GM21737 (cell line): ENCODE measurements around the gene ANXA2R.
"Not testable (repeated sequence)": the region's sequence is repeated elsewhere in the genome, so short reads cannot be mapped to it uniquely, and the experiment has no call there.

Source experiments
- ATAC-seq: cut with Tn5 transposase; IDR thresholded peaks from one replicate; pipeline ENCODE4 v1.9.1; 2021; ENCODE audit warnings: mild to moderate bottlenecking, moderate library complexity; ENCODE audit not compliant: unreplicated experiment

The ANXA2R gene, protein sequence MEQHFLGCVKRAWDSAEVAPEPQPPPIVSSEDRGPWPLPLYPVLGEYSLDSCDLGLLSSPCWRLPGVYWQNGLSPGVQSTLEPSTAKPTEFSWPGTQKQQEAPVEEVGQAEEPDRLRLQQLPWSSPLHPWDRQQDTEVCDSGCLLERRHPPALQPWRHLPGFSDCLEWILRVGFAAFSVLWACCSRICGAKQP

DNA sequence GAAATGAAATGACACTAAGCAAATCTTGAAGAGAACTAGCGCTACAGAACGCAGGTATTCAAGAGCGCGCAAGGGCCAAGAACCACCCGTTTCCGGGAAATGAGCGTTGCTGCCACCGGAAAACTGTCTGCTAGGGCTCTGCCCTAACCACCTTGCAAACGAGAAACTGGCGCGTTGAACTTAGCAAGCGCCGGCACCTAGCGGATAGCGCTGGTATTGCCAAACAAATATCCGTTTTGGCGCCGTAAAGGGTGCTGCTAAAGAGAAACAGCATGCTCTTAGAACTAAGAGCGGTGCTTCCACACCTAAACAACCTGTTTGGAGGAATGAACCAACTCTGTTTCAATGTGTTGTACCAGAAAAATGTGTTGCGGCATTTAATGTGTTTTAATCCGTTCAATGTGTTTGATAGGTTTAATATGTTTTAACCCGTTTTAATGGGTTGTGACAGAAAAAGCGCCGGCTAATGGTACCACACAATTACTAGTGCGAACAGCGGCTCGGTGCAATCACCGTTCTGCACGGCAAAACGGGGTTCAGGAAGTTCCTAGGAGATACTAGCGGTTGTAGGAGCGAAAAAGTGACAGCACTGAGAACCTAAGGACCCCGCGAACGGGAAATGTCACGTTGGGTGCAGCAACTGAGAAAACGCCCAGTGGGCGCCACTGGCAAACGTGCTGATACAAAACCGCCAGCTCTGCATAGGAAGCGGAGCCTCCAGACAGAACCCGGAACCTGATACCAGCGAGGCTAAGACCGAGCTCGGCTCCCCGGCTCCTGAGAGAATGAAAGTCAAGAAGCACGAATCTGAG is at the start of gene ANXA2R:
Gene ANXA2R (minus strand): TSS at position 33 of the 812 bp plus-strand sequence. CDS start 273 bp downstream, outside the sequence.
- peak; percentile 48 for ATAC-seq

DNA sequence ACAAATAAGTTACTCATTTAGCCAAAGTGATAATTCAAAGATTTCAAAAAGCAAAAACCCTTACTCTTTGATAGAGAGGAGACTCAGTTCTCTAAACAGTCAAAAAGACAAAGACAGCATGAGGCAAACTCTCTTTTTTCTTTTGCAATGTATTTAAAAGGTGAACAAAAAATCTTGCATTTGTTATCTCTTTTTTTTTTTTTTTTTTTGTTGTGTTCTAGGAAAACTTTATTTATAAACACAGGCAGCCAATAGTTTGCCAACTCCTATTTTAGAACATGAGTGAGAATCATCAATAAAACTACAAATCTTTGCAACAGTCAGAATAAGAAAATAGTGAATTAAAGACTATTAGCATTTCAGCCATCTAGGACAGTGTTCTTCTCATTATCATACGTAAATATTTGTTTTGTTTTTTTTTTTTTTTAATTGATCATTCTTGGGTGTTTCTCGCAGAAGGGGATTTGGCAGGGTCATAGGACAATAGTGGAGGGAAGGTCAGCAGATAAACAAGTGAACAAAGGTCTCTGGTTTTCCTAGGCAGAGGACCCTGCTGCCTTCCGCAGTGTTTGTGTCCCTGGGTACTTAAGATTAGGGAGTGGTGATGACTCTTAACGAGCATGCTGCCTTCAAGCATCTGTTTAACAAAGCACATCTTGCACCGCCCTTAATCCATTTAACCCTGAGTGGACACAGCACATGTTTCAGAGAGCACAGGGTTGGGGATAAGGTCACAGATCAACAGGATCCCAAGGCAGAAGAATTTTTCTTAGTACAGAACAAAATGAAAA is 46.2 kb upstream of the ANXA2R start:
- ATAC-seq, result not testable (repeated sequence)

DNA sequence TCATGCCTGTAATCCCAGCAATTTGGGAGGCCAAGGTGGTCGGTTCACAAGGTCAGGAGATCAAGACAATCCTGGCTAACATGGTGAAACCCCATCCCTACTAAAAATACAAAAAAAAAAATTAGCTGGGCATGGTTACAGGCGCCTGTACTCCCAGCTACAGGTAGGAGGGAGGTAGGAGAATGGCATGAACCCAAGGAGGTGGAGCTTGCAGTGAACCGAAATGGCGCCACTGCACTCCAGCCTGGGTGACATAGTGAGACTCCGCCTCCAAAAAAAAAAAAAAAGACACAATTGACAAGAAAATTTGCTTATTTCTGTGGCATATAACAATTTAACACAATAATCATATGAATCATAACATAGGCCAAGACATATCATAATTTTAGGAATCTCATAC is 45.3 kb upstream of the ANXA2R start:
- ATAC-seq, result no peak

DNA sequence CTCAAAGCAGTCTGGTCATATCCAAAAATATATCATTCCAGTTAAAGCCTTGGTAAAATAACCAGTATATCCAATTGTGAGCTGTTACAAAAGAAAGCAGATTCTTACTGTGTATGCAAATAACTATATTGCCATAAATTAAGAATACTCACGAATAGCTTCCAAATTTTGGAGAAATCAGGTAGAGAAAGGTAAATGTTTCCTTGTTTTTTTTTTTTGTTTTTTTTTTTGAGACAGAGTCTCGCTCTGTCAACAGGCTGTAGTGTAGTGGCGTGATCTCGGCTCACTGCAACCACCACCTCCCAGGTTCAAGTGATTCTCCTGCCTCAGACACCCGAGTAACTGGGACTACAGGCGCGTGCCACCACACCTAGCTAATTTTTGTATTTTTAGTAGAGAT is 44.3 kb upstream of the ANXA2R start:
- ATAC-seq, result not testable (repeated sequence)

DNA sequence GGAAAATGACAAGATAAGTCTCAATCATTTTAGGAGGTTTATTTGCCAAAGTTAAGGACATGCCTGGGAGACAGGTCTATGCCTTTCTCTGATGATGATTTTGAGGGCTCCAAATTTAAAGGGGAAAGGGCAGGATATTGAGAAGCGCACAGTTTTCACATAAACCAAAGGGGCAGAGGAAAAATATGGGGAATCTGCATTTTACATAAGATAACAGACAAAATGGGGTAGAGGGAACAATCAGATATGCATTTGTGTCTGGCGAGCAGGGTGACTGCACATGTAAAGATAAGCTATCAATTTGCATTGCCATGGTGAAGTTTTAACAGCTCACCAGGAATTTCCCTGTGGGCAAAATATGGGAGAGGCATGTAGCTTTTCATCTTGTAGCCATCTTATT is 41.2 kb upstream of the ANXA2R start:
- not testable (repeated sequence) for ATAC-seq

DNA sequence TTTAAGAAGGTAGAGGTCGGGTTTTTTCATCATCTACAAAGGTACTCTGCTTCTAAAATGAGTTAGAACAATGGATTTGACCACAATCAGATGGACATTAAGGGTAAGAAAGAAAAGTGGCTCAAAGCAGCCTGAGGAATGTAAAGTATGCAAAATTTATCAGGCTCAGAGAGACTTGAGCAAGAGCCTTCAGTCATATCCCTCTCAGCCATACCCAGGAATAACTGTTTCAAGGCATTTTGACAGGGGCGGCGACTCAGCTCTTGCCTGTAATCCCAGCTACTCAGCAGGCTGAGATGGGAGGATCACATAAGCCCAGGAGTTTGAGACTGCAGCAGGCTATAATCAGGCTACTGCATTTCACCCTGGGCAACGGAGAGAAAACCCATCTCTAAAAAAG is 38.8 kb upstream of the ANXA2R start:
- ATAC-seq, result no peak

DNA sequence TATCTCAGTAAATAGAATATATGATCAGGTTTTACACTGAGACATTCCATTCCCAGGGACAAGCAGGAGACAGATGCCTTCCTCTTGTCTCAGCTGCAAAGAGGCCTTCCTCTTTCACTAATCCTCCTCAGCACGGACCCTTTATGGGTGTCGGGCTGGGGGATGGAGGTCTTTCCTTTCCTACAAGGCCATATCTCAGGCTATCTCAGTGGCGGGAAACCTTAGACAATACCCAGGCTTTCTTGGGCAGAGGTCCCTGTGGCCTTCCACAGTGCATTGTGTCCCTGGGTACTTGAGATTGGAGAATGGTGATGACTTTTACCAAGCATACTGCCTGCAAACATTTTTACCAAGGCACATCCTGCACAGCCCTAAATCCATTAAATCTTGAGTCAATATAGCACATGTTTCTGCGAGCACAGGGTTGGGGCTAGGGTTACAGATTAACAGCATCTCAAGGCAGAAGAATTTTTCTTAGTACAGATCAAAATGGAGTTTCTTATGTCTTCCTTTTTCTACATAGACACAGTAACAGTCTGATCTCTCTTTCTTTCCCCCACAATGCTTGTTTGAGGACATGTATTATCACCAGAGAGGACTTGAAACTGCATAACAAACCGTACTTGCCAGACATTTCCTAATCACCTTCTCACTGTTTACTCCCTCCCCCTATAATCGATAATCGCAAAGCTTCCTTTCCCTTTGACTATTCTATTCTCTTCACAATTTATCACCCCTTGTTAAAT is 37.5 kb upstream of the ANXA2R start:
- not testable (repeated sequence) for ATAC-seq

DNA sequence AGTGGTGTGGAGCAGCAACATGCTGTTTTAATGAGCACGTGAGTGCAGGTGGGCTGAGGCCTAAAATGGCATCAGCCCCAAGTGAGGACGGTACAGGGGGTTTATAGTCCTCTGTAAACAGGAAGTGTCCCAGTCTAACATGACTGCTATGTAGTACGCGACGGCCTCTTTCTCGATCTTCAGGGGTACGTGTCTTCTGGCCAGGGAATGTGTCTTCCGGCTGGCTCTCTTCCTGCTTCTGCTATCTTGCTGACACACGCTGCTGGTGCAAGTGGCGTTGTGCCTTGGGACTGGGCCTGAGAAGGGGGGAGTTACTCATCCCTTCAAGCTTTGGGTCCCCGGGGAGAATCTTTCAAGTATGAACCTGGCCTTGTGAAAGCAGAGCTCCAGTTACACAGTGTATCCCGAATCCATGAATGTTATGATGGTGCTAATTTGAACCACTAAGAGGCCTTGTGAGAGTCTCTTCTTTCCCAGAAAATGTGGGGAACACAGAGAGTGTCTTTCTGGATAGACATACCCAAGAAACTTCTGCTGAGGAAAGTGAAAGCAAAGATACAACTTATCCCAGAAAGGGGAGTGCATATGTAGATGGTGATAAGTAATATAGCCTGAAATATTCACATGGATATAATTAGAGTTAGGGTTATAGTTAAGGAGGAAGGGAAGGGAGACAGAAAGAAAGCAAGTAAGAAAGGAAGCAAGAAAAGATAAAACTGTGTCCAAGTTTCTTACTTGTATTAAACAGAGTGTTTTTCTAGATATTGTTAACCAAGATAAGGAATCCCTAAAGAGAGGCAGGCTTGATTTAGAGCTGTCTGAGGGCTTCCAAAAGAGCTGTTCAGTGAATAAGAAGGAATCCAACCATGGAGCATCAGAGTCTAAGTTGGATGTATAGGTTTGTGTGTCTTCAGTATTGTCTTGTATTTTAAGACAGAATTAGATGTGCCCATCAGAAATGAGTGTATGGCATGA is 35.5 kb upstream of the ANXA2R start:
- ATAC-seq, result no peak

DNA sequence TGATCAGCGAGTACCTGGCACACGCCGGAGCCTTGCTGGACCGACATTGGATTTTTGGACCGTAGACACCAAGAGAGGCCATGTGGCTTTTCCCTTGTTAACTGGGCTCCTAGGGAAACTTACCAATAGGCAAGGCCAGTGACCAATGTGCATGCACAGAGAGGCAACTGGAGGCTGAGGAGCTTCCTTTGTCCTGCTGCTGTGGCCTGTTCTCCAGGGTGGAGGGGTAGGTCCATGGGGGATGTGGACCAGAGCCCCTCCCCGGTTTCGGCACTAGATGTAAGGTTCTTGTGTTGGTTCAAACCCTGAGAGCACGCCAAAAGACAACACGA is 34.8 kb upstream of the ANXA2R start:
- no peak for ATAC-seq

DNA sequence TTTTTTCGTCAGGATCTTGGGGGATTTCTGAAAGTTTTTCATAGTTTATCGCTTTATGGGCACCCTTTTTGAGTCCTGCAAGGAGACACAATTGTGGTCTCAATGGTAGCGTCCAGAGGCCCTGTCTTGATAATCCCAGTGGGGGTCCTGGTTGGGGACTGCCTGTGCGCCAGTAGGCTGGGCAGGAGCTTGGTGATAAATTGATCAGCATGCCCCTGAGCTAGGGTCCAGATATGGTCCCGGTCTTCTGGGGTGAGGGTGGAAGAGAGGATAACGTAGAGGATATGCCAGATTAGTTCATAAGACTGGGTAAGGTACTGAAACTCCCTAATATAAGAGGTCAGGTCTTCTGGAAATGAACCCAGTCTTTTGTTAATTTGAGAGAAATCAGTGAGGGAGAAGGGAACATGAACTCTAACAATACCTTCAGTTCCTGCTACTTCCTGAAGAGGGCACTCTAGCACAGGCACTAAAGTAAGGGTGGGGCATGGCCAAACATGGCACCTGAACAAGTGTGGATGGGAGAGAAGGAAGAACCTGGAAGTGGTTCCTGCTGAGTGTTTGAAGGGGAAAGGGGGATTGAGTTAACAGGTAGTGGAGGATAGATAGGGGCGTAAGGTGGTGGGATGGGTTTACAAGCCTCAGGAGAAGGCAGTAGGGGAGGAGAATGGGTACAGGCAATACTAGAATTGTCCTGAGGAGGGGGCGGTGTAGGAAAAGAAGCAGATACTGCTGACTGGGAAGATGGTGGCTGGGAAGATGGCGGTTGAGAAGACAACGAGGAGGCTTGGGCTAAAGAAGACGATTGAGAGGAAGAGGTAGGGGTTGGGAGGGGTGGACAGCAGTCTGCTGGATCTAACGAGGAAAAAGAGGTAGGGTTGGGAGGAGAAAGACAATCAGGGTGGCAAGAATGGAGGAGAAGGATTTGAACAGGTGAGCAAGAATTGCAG is 33.8 kb upstream of the ANXA2R start:
- ATAC-seq, result no peak

DNA sequence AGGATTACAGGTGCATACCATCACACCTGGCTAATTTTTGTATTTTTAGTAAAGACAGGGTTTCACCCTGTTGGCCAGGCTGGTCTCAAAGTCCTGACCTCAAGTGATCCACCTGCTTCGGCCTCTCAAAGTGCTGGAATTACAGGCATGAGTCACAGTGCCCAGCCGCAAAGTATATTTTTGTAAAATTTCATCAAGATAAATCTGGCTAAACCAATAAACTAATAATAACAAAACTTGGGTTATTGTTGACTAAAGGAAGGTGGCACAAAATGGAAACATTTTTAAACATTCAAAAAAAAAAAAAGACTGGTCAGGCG is 29.2 kb upstream of the ANXA2R start:
- ATAC-seq, result not testable (repeated sequence)

DNA sequence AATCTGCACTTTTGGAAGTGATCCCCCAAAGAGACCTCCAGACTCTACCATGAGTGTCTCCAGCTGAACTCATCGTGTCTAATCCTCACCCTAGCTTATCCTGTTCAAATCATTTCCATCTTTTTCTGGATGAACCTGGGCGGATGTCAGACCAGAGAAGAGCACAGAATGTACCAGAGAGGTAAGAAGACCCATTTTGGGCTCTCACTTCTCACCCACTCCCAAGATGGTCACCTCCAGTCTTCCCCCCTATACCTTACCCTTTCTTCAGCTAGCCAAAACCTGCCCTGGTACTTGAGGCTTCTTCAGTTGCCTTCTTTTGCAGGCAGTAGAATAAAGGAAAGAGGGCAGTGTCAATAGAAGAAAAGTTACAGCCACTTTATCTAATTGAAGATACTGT is 27.9 kb upstream of the ANXA2R start:
- ATAC-seq, result no peak

DNA sequence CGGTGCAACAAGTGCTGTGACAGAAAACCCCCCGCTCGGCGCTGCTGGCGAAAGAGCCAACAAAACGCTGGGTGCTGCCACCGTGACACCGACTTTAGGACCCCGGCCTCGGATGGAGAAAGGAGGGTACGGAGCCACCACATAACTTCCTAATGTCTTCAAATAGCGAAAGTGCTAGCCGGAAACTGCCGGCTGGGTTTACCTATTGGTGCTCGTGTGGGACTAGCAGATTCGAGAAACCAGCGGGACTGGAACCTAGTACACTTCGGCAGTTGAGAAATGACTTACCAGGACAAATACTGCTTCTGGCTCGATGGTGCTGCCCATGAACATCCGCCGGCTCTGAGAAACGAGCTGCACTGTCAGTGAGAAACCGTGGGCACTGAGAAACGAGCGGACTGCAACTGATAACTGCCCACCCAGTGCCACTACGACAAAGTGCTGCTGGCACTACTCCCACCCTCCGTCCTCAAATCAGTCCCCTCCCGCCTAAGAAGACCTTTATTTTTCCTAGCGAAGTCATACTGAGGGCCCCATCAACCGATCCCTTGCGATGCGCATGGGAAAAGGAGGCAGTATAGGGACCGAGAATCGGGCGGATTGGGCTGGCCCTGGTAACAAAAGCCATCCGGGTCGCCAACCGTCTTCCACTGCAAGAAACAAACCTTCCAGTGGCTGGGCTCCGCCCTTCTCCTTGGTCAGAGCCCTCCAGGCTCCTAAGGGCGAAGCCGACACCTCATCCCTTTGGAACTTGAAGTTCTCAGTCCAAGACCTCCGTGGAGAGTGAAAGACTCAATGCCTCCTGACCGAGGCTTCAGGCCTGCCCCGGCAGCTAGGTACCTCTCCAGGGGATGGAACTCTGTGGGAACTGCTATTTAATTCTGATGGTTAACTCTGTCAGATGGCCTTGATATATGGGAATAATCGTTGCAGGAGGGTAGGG is 27.0 kb upstream of the ANXA2R start:
- ATAC-seq, result peak; percentile 45

DNA sequence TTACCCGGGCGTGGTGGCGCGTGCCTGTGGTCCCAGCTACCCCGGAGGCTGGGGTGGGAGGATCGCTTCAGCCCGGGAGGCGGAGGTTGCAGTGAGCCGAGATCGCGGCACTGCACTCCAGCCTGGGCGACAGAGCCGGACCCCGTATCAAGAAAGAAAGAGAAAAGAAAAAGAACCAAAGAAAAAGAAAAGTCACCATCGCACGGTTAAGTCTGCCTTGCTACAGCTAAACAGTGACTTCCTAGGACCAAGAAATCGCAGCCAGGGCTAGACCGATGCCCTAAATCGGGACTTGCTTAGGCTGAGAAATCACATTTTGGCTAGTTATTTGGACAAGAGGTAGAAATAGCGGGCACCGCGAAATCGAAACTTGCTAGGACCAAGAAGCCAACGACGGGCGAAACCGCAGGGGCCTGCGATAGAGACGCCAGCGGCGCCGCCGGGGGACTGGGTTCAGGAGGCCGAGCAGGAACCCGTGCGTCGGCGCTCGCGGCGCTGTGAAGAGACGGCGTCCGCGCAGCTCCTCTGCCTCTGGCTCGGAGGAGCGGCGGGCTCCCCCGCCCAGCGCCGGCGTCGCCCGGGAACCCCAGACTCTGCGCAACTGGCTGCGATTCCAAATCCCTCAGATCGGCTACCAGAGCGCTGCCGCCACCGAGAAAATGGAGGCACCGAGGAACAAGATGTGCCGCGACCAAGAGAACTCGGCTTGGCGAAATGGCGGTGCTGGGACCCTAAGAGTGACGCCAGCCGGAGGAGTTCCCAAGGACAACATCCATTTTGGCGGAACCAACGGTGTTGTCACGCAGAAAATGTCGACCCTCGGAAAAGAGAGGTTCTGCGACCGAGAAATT is 26.1 kb upstream of the ANXA2R start:
- ATAC-seq, result peak; percentile 27

DNA sequence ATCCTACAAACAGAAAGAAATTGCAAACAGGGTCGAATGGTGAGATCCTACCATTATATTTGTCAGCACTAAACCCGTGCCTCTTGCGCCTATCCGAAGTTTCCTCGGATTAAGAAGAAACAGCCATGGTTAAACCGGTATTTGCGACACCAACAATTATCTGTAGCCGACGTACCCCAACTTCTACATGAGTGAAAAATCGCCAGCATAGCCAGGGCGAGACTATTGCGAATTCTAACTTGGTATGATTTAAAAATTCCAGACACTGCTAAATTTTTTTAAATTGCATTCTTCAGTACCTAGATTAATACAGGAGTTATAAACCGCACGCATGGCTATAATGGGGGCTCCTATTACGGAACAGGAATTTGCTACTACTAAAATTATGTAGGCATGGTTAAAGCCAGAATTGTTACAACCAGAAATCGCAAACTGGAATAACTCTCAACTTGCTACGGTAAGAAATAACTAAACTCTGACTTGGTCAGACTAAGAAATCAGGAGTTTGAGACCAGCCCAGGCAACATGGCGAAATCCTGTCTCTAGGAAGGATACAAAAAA is 25.3 kb upstream of the ANXA2R start:
- no peak for ATAC-seq

DNA sequence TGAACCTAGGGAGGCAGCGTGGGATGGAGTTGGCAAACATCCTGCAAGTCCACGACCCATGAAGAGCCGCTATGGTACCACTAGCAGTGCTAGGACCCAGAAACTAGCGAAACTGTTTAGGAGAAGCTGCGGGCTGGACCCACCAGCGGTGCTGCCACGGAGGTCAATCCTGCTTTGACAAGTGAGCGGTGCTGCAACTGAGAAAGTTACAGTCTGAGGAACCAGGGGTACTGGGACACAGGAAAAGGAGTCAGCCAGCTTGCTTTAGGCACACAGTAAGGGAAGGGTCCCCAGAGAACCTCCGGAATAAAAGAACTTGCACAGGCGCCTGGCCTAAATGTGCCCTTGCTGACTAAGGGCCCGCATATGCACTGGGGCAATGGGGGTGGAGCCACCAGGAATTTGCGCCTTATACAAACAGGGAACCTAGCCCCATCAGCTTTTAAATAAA is 23.6 kb upstream of the ANXA2R start:
- ATAC-seq, result no peak
